ENCODE data around the gene MRPS21.

MRPS21 gene

GRCh38 chr1:150293433-150294253 is at the start of gene MRPS21:
MRPS21 (plus strand) TSS chr1:150293861; CDS start chr1:150294367, 506 bp downstream.
- DNase-seq (ENCODE audit: low spot score), result peak; percentile 79

- DNase-seq (ENCODE audit: low spot score), result no peak
These were observed 43.7 kb upstream of the MRPS21 start for GRCh38 chr1:150249936-150250335.

- DNase-seq (ENCODE audit: low spot score), result no peak
These were observed 37.5 kb upstream of the MRPS21 start for GRCh38 chr1:150256198-150256553.

GRCh38 chr1:150256554-150257341 is 36.9 kb upstream of the MRPS21 start:
- no peak for DNase-seq (ENCODE audit: low spot score)

GRCh38 chr1:150257624-150258585 is 35.8 kb upstream of the MRPS21 start, which contains the start of gene CA14:
CA14 (plus strand) TSS chr1:150257774; CDS start chr1:150258129, 355 bp downstream.
- DNase-seq (ENCODE audit: low spot score), result no peak

- no peak for DNase-seq (ENCODE audit: low spot score)
These were observed 34.4 kb upstream of the MRPS21 start for GRCh38 chr1:150259217-150259616.

- DNase-seq (ENCODE audit: low spot score), result no peak
These were observed 33.6 kb upstream of the MRPS21 start for GRCh38 chr1:150259758-150260669.

- no peak for DNase-seq (ENCODE audit: low spot score)
These were observed 32.3 kb upstream of the MRPS21 start for GRCh38 chr1:150261367-150261766.

- DNase-seq (ENCODE audit: low spot score), result no peak
These were observed 31.0 kb upstream of the MRPS21 start for GRCh38 chr1:150262388-150263320.

- no peak for DNase-seq (ENCODE audit: low spot score)
These were observed 30.1 kb upstream of the MRPS21 start for GRCh38 chr1:150263549-150263948.

- no peak for DNase-seq (ENCODE audit: low spot score)
These were observed 25.8 kb upstream of the MRPS21 start for GRCh38 chr1:150267896-150268295.

- DNase-seq (ENCODE audit: low spot score), result peak; percentile 39
These were observed 25.3 kb upstream of the MRPS21 start for GRCh38 chr1:150268340-150268704.

- DNase-seq (ENCODE audit: low spot score), result peak; percentile 97
These were observed 24.8 kb upstream of the MRPS21 start, which contains the start of gene APH1A for GRCh38 chr1:150268705-150269403. APH1A (minus strand) TSS chr1:150269016; CDS start chr1:150268810, 206 bp downstream.

GRCh38 chr1:150269451-150269850 is 24.2 kb upstream of the MRPS21 start:
- no peak for DNase-seq (ENCODE audit: low spot score)

GRCh38 chr1:150271291-150271959 is 22.2 kb upstream of the MRPS21 start:
- DNase-seq (ENCODE audit: low spot score), result no peak

GRCh38 chr1:150273311-150273710 is 20.4 kb upstream of the MRPS21 start:
- DNase-seq (ENCODE audit: low spot score), result no peak

GRCh38 chr1:150280138-150280707 is 13.4 kb upstream of the MRPS21 start:
- DNase-seq (ENCODE audit: low spot score), result no peak

- DNase-seq (ENCODE audit: low spot score), result peak; percentile 53
These were observed 12.4 kb upstream of the MRPS21 start for GRCh38 chr1:150281221-150281757.
